GM12878 (cell line): ENCODE results near the gene NAA15. TPM values are rescaled to one million over a fixed set of nuclear protein-coding genes. Genes with fewer than 3 reads are reported as not detected.

Experiments
- ATF2 ChIP-seq: IDR thresholded peaks from 2 replicates; pipeline ENCODE4 v1.6.1; 2012; ENCODE audit warnings: low read length, inconsistent platforms
- ATF7 ChIP-seq: fragments of 450-650 bp; IDR thresholded peaks from 2 replicates; pipeline ENCODE4 v1.6.1; 2016; ENCODE audit warnings: low read depth, mild to moderate bottlenecking
- CBFB ChIP-seq: IDR thresholded peaks from 2 replicates; pipeline ENCODE4 v1.6.1; 2016; ENCODE audit warnings: antibody characterized with exemption, low read depth
- DPF2 ChIP-seq: fragments of 450-650 bp; IDR thresholded peaks from 2 replicates; pipeline ENCODE4 v1.6.1; 2017; ENCODE audit warnings: mild to moderate bottlenecking
- ESRRA ChIP-seq: IDR thresholded peaks from 2 replicates; pipeline ENCODE4 v1.6.1; 2012; ENCODE audit warnings: mild to moderate bottlenecking, low read length, improper control_type of control experiment
- KLF5 ChIP-seq: fragments of 450-650 bp; IDR thresholded peaks from 2 replicates; pipeline ENCODE4 v1.6.1; 2014; ENCODE audit warnings: mild to moderate bottlenecking; ENCODE audit not compliant: partially characterized antibody
- MXI1 ChIP-seq: fragments of 150-350 bp; IDR thresholded peaks from 2 replicates; pipeline ENCODE4 v1.6.1; 2011; ENCODE audit warnings: low read depth, mild to moderate bottlenecking, inconsistent platforms, low read length, improper control_type of control experiment
- MYC ChIP-seq: IDR thresholded peaks from 2 replicates; pipeline ENCODE4 v1.6.1; 2011; ENCODE audit warnings: mild to moderate bottlenecking, low read length, moderate library complexity, inconsistent platforms; ENCODE audit not compliant: insufficient read depth, insufficient replicate concordance, insufficient read length, severe bottlenecking
- PML ChIP-seq: IDR thresholded peaks from 2 replicates; pipeline ENCODE4 v1.6.1; 2012; ENCODE audit warnings: low read length, inconsistent platforms
- POLR2AphosphoS5 ChIP-seq: IDR thresholded peaks from 2 replicates; pipeline ENCODE4 v1.6.1; 2011; ENCODE audit warnings: mild to moderate bottlenecking, low read length, inconsistent platforms
- RBBP5 ChIP-seq: fragments of 200-600 bp; sonication (generic); conservative IDR thresholded peaks from 2 replicates; pipeline ENCODE4 v1.6.1; 2016
- SIN3A ChIP-seq: IDR thresholded peaks from 2 replicates; pipeline ENCODE4 v1.6.1; 2012; ENCODE audit warnings: low read depth, low read length, improper control_type of control experiment
- SP1 ChIP-seq: IDR thresholded peaks from one replicate; pipeline ENCODE4 v1.6.1; 2011; ENCODE audit warnings: low read depth, low read length
- SREBF1 ChIP-seq: IDR thresholded peaks from 2 replicates; pipeline ENCODE4 v1.6.1; 2012; ENCODE audit warnings: mild to moderate bottlenecking, low read length
- TAF1 ChIP-seq: IDR thresholded peaks from 2 replicates; pipeline ENCODE4 v1.6.1; 2011; ENCODE audit warnings: mild to moderate bottlenecking, low read depth, low read length, borderline replicate concordance
- TCF3 ChIP-seq: IDR thresholded peaks from 2 replicates; pipeline ENCODE4 v1.6.1; 2012; ENCODE audit warnings: low read depth, mild to moderate bottlenecking, low read length, borderline replicate concordance; ENCODE audit not compliant: insufficient read depth
- TCF7 ChIP-seq: IDR thresholded peaks from 2 replicates; pipeline ENCODE4 v1.6.1; 2014; ENCODE audit warnings: antibody characterized with exemption, borderline replicate concordance
- USF1 ChIP-seq: IDR thresholded peaks from 2 replicates; pipeline ENCODE4 v1.6.1; 2011; ENCODE audit warnings: borderline replicate concordance, low read depth, mild to moderate bottlenecking, moderate library complexity, mixed read lengths, low read length; ENCODE audit not compliant: insufficient read depth; ENCODE audit errors: extremely low read length
- ZBTB11 ChIP-seq: fragments of 450-650 bp; formaldehyde crosslinking; IDR thresholded peaks from 2 replicates; pipeline ENCODE4 v1.5.0; 2022; ENCODE audit warnings: mild to moderate bottlenecking, missing genetic modification characterization
- ZNF274 ChIP-seq: IDR thresholded peaks from one replicate; pipeline ENCODE4 v1.8.0; 2011; ENCODE audit not compliant: insufficient read length, insufficient read depth
- ZNF687 ChIP-seq: fragments of 450-650 bp; IDR thresholded peaks from 2 replicates; pipeline ENCODE4 v1.6.1; 2017; ENCODE audit warnings: mild to moderate bottlenecking, moderate library complexity
- polyA plus RNA-seq, 11 experiments: library from polyadenylated mRNA; depleted of rRNA in 4 of 11; unstranded in 6 of 11; stranded (reverse) in 5 of 11; fragments of >200 nt; fragmentation: Nextera tagmentation in 4 of 11; fragmentation: Illumina TruSeq in 1 of 11; extraction: Ambion mirVana in 4 of 11; extraction: Trizol in 1 of 11; gene quantifications; 1 replicate in 1 of 11; 2 replicates in 10 of 11; pipeline versions ENCODE4 v1.2.1 to v1.2.3, GENCODE V29; 2011 to 2016; ENCODE audit warnings: inconsistent platforms in 2 of 11, missing spikeins in 2 of 11, low read depth in 1 of 11
- total RNA-seq, 4 experiments: library from RNA; depleted of rRNA in 3 of 4; stranded (reverse); fragments of >200 nt in 3 of 4; fragmentation: Illumina TruSeq in 1 of 4; extraction: Trizol in 1 of 4; gene quantifications; 2 replicates each; pipeline versions ENCODE4 v1.2.1 to v1.2.3, GENCODE V29; 2013 to 2021

NAA15 gene
- total and polyA plus RNA-seq, 10 of the 15 experiments (the other 5 are each of a cell fraction or from before 2014, with no cell fraction given) = 24.3 to 93.1 (median 51.9) TPM

- TF ChIP-seq ESRRA = no peak; the same call in 1 of the 2 replicates
- TF ChIP-seq TCF3 = no peak
- no peak for TF ChIP-seq MYC
- peak; percentile 75; the same call in 1 of the 2 replicates for TF ChIP-seq PML
- TF ChIP-seq ATF7 = no peak
- no peak; the same call in 1 of the 2 replicates for TF ChIP-seq ATF2
- TF ChIP-seq RBBP5 = no peak
- no peak for TF ChIP-seq SP1
- TF ChIP-seq MXI1 = no peak; the same call in 1 of the 2 replicates
- no peak for TF ChIP-seq USF1
- TF ChIP-seq ZNF687 = 0 out of 2 replicates have a peak, but pooled peaks have one; percentile 18
- no peak for TF ChIP-seq TCF7
- no peak for TF ChIP-seq SREBF1
- TF ChIP-seq ZBTB11 (CRISPR knock-in tag) = no peak
- peak; percentile 57; the same call in 1 of the 2 replicates for TF ChIP-seq DPF2
- no peak for TF ChIP-seq SIN3A
- peak; percentile 75; the same call in 1 of the 2 replicates for TF ChIP-seq CBFB
- TF ChIP-seq POLR2AphosphoS5 = peak; percentile 65; the same call in 1 of the 2 replicates
- peak; percentile 78 for TF ChIP-seq KLF5
- no peak for TF ChIP-seq ZNF274
- TF ChIP-seq TAF1 = peak; percentile 34; the same call in 1 of the 2 replicates
These were observed 152.2 kb downstream of the NAA15 start (continued) for GRCh38 chr4:139453371-139454110.
